Measurements from ENCODE around the gene RABEPK. TPM values are rescaled to one million over a fixed set of nuclear protein-coding genes. Genes with fewer than 3 reads are reported as not detected.

Gene RABEPK
- total RNA-seq, 1 donor, result 25.2 TPM

GRCh38 chr9:125268394-125269013 lies 68.2 kb downstream of the RABEPK start:
- no peak overlapping the region for H3K4me3 ChIP-seq (ENCODE audit: low read depth, low read length)
- TF ChIP-seq CTCF (IDR thresholded peaks at IDR 0.05; ENCODE audit: insufficient read depth, low read length), result no peak
- no peak for DNase-seq (ENCODE audit: low read depth)

GRCh38 chr9:125269014-125269397 lies 68.7 kb downstream of the RABEPK start:
- DNase-seq (ENCODE audit: low read depth), result no peak
- no peak overlapping the region for H3K4me3 ChIP-seq (ENCODE audit: low read depth, low read length)
- TF ChIP-seq CTCF (IDR thresholded peaks at IDR 0.05; ENCODE audit: insufficient read depth, low read length), result no peak

- H3K4me3 ChIP-seq (ENCODE audit: low read depth, low read length), result no peak overlapping the region
- no peak for DNase-seq (ENCODE audit: low read depth)
- TF ChIP-seq CTCF (IDR thresholded peaks at IDR 0.05; ENCODE audit: insufficient read depth, low read length), result no peak
Observed at GRCh38 chr9:125271081-125271480, 70.7 kb downstream of the RABEPK start.

- no peak for TF ChIP-seq CTCF (IDR thresholded peaks at IDR 0.05; ENCODE audit: insufficient read depth, low read length)
- DNase-seq (ENCODE audit: low read depth), result no peak
- H3K4me3 ChIP-seq (ENCODE audit: low read depth, low read length), result no peak overlapping the region
Observed at GRCh38 chr9:125272697-125273096, 72.4 kb downstream of the RABEPK start.

- no peak for TF ChIP-seq CTCF (IDR thresholded peaks at IDR 0.05; ENCODE audit: insufficient read depth, low read length)
- no peak for DNase-seq (ENCODE audit: low read depth)
- no peak overlapping the region for H3K4me3 ChIP-seq (ENCODE audit: low read depth, low read length)
Observed at GRCh38 chr9:125276771-125277170, 76.4 kb downstream of the RABEPK start.

GRCh38 chr9:125277411-125277810 lies 77.1 kb downstream of the RABEPK start:
- H3K4me3 ChIP-seq (ENCODE audit: low read depth, low read length), result no peak overlapping the region

More at GRCh38 chr9:125277411-125277810, 77.1 kb downstream of the RABEPK start:
- no peak for DNase-seq (ENCODE audit: low read depth)
- TF ChIP-seq CTCF (IDR thresholded peaks at IDR 0.05; ENCODE audit: insufficient read depth, low read length), result no peak

Data from fibroblast of the aortic adventitia (primary cell).